HepG2 (cell line): Measurements from ENCODE around the gene SDK1.

Experiments used
- FOXC1 ChIP-seq: sonication (generic); formaldehyde crosslinking; IDR thresholded peaks from 2 replicates; pipeline ENCODE4 v1.8.0; 2022; ENCODE audit warnings: mild to moderate bottlenecking, missing genetic modification reagents, borderline replicate concordance
- KAT7 ChIP-seq: IDR thresholded peaks from 2 replicates; pipeline ENCODE4 v1.6.1; 2018; ENCODE audit warnings: borderline replicate concordance, missing compliant biosample characterization
- ZMAT3 ChIP-seq: sonication (generic); formaldehyde crosslinking; conservative IDR thresholded peaks from 2 replicates; pipeline ENCODE4 v1.7.0; 2021; ENCODE audit warnings: missing genetic modification reagents
- TF ChIP-seq, protein P1 (sequence below): sonication (generic); formaldehyde crosslinking; IDR thresholded peaks from 2 replicates; pipeline ENCODE4 v1.8.0; 2022; ENCODE audit warnings: mild to moderate bottlenecking, missing genetic modification reagents

- TF ChIP-seq ZMAT3 (CRISPR knock-in tag) (no peak), FOXC1 (CRISPR knock-in tag) (no peak), KAT7 (CRISPR knock-in tag) (no peak)
- TF ChIP-seq, protein P1, sequence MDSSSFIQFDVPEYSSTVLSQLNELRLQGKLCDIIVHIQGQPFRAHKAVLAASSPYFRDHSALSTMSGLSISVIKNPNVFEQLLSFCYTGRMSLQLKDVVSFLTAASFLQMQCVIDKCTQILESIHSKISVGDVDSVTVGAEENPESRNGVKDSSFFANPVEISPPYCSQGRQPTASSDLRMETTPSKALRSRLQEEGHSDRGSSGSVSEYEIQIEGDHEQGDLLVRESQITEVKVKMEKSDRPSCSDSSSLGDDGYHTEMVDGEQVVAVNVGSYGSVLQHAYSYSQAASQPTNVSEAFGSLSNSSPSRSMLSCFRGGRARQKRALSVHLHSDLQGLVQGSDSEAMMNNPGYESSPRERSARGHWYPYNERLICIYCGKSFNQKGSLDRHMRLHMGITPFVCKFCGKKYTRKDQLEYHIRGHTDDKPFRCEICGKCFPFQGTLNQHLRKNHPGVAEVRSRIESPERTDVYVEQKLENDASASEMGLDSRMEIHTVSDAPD (CRISPR knock-in tag): no peak
Observed at GRCh38 chr7:4158441-4159153, 857.5 kb downstream of the SDK1 start.
